ENCODE results near the gene GATAD2A. TPM values are rescaled to one million over a fixed set of nuclear protein-coding genes. Genes with fewer than 3 reads are reported as not detected.

Gene GATAD2A
- total RNA-seq, 4 donors from 2014 or later = 45.6 to 102 (median 65.7) TPM

DNA sequence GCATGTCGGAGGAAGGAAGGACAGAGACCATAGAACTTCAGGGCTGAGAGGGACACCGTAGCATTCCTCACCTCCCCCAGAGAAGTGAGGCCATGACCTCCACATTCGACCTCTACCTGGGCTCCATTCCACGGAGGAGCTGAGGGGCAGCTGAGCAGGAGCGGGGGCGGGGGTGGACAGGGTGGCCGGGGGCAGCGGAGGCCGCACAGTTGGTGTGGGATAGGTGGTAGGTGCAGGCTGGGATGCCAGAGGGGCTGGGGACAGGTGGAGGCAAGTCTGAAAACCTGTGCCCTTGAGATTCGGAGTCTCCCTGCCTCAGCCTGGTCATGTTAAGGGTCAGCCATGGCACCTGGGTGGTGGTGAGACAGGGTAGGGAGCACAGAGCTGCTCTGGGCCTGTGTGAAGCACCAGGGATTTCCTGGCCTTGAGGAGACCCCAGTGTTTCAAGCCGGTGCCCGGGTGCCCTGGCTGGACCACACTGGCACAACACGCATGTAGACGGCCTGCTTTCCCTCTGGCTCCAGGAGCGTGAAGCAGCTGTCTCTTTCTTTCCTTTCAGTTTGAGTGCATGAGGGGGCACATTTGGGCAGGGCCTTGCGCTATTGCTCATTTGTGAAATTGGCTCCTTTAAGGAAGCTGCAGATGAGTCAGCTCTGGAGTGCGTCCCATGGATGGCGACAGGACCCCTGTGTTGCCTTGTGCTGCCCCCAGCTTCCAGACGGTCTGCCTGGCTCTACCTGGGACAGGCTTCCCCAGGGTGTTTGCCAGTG is 58.1 kb downstream of the GATAD2A start:
- H3K27me3 ChIP-seq = no peaks in the 10 kb centered on the region
- peaks cover 39 to 63% (median 56%) of the 10 kb centered on the region in 4 donors for H3K4me1 ChIP-seq
- peak overlapping the region; percentile 58 to 81 (median 75) for H3K27ac ChIP-seq
- no peak for DNase-seq
- H3K4me3 ChIP-seq = no peak overlapping the region
- no peak for TF ChIP-seq POLR2AphosphoS5 (IDR thresholded peaks at IDR 0.05)
- TF ChIP-seq POLR2A (IDR thresholded peaks at IDR 0.05) = no peak
- TF ChIP-seq EP300 (IDR thresholded peaks at IDR 0.05; ENCODE audit: low read depth) = no peak
- TF ChIP-seq CTCF (IDR thresholded peaks at IDR 0.05) = no peak
- peaks cover 7 to 12% of the 10 kb centered on the region in 2 donors for H3K9me3 ChIP-seq
- in situ Hi-C loops (cut with MboI; ENCODE audit: low pct_ligation_motif_present in 1 of 4, low pct_unique_long_range_greater_than_20kb in 1 of 4, low sequenced_read_pairs in 3 of 4) (no loop called here), intact Hi-C loops (cut with DNase I; ENCODE audit: low total_unique reads) (no loop called here)
- 73% methylated on average over 19 of the region's 19 CpGs; no CpG with 5 or more reads in 1 of the 2 donors for WGBS, 2 donors (ENCODE audit: low coverage in 1 of 2)
- H3K36me3 ChIP-seq = peaks cover 0 to 30% (median 12%) of the 10 kb centered on the region in 4 donors

GRCh38 chr19:19464339-19465098 is 59.0 kb downstream of the GATAD2A start:
- no peak for TF ChIP-seq POLR2A (IDR thresholded peaks at IDR 0.05)
- no peak for TF ChIP-seq POLR2AphosphoS5 (IDR thresholded peaks at IDR 0.05)
- no peak for TF ChIP-seq CTCF (IDR thresholded peaks at IDR 0.05)
- no peak for TF ChIP-seq EP300 (IDR thresholded peaks at IDR 0.05; ENCODE audit: low read depth)
- peaks cover 11 to 14% of the 10 kb centered on the region in 2 donors for H3K9me3 ChIP-seq
- peaks cover 39 to 54% (median 50%) of the 10 kb centered on the region in 4 donors for H3K4me1 ChIP-seq
- H3K36me3 ChIP-seq = peaks cover 0 to 30% (median 12%) of the 10 kb centered on the region in 4 donors
- in situ Hi-C loops (cut with MboI; ENCODE audit: low pct_ligation_motif_present in 1 of 4, low pct_unique_long_range_greater_than_20kb in 1 of 4, low sequenced_read_pairs in 3 of 4) (no loop called here), intact Hi-C loops (cut with DNase I; ENCODE audit: low total_unique reads) (no loop called here)
- WGBS, 2 donors (ENCODE audit: low coverage in 1 of 2) = 42 to 67% methylated on average over 1 to 13 of the region's 13 CpGs
- no peak for DNase-seq
- peak overlapping the region; percentile 43 to 81 (median 75) for H3K27ac ChIP-seq
- H3K27me3 ChIP-seq = no peaks in the 10 kb centered on the region
- no peak overlapping the region for H3K4me3 ChIP-seq

GRCh38 chr19:19465436-19466070 is 60.1 kb downstream of the GATAD2A start:
- intact Hi-C loops (cut with DNase I; ENCODE audit: low total_unique reads) = no loop called here
- no peak overlapping the region for H3K4me3 ChIP-seq
- DNase-seq = no peak
- TF ChIP-seq POLR2A (IDR thresholded peaks at IDR 0.05) = no peak
- H3K27ac ChIP-seq = no peak overlapping the region
- H3K36me3 ChIP-seq = peaks cover 0 to 30% (median 12%) of the 10 kb centered on the region in 4 donors
- in situ Hi-C loops (cut with MboI; ENCODE audit: low pct_ligation_motif_present in 1 of 4, low pct_unique_long_range_greater_than_20kb in 1 of 4, low sequenced_read_pairs in 3 of 4) = no loop called here
- peaks cover 11 to 14% of the 10 kb centered on the region in 2 donors for H3K9me3 ChIP-seq
- WGBS, 2 donors (ENCODE audit: low coverage in 1 of 2) = 95 to 97% methylated on average over 7 to 12 of the region's 12 CpGs
- H3K27me3 ChIP-seq = no peaks in the 10 kb centered on the region
- peaks cover 36 to 50% (median 43%) of the 10 kb centered on the region in 4 donors for H3K4me1 ChIP-seq

GRCh38 chr19:19466201-19466600 is 60.7 kb downstream of the GATAD2A start:
- Histone ChIP-seq H3K27ac (no peak overlapping the region), H3K9me3 (peaks cover 11 to 14% of the 10 kb centered on the region in 2 donors), H3K27me3 (no peaks in the 10 kb centered on the region), H3K36me3 (peaks cover 0 to 30% (median 12%) of the 10 kb centered on the region in 4 donors), H3K4me3 (no peak overlapping the region), H3K4me1 (peaks cover 30 to 48% (median 39%) of the 10 kb centered on the region in 4 donors)
- DNase-seq = no peak
- in situ Hi-C loops (cut with MboI; ENCODE audit: low pct_ligation_motif_present in 1 of 4, low pct_unique_long_range_greater_than_20kb in 1 of 4, low sequenced_read_pairs in 3 of 4) = no loop called here
- no peak for TF ChIP-seq EP300 (IDR thresholded peaks at IDR 0.05; ENCODE audit: low read depth)
- TF ChIP-seq POLR2AphosphoS5 (IDR thresholded peaks at IDR 0.05) = no peak
- no peak for TF ChIP-seq POLR2A (IDR thresholded peaks at IDR 0.05)
- no peak for TF ChIP-seq CTCF (IDR thresholded peaks at IDR 0.05)
- intact Hi-C loops (cut with DNase I; ENCODE audit: low total_unique reads) = no loop called here
- 94 to 100% methylated on average over 6 of the region's 6 CpGs for WGBS, 2 donors (ENCODE audit: low coverage in 1 of 2)

Data from transverse colon (tissue), 4 donors.